ENCODE measurements around the gene PRPF31. TPM values are rescaled to one million over a fixed set of nuclear protein-coding genes. Genes with fewer than 3 reads are reported as not detected.
"Not testable (repeated sequence)": the region's sequence is repeated elsewhere in the genome, so short reads cannot be mapped to it uniquely, and the experiment has no call there.

Gene PRPF31, protein sequence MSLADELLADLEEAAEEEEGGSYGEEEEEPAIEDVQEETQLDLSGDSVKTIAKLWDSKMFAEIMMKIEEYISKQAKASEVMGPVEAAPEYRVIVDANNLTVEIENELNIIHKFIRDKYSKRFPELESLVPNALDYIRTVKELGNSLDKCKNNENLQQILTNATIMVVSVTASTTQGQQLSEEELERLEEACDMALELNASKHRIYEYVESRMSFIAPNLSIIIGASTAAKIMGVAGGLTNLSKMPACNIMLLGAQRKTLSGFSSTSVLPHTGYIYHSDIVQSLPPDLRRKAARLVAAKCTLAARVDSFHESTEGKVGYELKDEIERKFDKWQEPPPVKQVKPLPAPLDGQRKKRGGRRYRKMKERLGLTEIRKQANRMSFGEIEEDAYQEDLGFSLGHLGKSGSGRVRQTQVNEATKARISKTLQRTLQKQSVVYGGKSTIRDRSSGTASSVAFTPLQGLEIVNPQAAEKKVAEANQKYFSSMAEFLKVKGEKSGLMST
- 49.4 and 62.4 TPM in 2 replicates for total RNA-seq (2014; rRNA removed; shearing (Covaris generic))
- polyA plus RNA-seq (2015; cell fraction: cytosol; rRNA removed): 50.1 and 56.4 TPM in 2 replicates
- polyA plus RNA-seq (2015; cell fraction: nucleus; rRNA removed): 110 and 111 TPM in 2 replicates

DNA sequence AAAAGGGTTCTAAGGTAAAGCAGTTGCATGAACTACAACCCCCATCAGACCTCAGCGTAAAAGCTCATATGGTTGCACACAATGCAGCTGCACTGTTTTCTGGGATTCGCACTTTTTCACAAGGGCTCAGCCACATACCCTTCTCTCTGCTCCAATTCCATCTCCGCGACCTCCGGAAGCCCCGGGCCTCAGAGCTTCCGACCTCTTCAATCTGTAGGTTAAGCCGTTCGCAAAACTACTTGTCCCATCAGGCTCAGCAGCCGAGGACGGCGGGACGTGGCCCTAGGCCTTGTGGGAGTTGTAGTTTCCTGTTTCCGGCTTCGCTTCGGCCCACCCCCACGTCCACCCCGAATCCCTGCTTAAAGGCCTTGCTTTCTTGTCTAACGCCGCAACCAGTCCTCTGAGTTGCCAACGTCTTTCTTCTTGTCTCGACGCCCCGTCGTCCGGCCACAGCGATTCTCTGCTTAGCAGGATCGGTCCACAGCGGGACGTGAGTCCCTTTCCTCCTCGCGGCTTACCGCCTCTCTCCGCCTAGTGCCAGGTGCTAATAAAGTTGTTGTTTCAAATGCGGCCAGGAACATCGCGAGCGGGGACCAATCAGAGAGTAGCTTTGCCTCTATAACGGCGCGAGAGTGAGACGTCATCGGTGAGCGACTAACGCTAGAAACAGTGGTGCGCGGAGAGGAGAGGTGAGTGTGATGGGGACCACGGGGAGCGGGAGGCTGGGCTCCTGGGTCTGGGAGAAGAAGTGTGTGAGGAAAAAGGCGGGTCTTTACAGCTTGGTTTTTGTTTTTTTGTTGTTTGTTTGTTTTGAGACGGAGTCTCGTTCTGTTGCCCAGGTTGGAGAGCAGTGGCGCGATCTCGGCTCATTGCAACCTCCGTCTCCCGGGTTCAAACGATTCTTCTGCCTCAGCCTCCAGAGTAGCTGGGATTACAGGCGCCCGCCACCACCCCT, at the start of gene PRPF31, which contains the start of gene TFPT:
Gene PRPF31 (plus strand): TSS at position 646 of the 955 bp plus-strand sequence. CDS start 2,525 bp downstream, outside the sequence.
Gene TFPT (minus strand): TSS at position 549 of the 955 bp plus-strand sequence. CDS start 388 bp downstream, at position 161.
- in situ Hi-C loops (cut with HindIII; ENCODE audit: low pct_unique_long_range_greater_than_20kb, low sequenced_read_pairs): no loop called here
- DNase-seq (ENCODE audit: low read depth, low spot score): peak; percentile 98

DNA sequence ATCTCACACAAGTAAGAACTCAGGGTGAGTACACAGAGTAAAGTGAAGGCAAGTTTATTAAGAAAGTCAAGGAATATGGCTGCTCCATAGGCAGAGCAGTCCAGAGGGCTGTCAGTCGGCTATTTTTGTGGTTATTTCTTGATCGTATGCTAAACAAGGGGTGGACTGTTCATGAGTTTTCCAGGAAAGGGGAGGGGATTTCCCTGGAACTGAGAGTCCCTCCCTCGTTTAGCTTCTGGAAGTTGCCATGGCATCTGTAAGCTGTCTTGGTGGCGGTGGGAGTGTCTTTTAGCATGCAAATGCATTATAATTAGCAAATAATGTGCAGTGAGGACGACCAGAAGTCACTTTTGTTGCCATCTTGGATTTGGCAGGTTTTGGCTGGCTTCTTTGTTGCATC, 46.1 kb upstream of the PRPF31 start:
- DNase-seq (ENCODE audit: low read depth, low spot score): no peak
- in situ Hi-C loops (cut with HindIII; ENCODE audit: low pct_unique_long_range_greater_than_20kb, low sequenced_read_pairs): no loop called here

DNA sequence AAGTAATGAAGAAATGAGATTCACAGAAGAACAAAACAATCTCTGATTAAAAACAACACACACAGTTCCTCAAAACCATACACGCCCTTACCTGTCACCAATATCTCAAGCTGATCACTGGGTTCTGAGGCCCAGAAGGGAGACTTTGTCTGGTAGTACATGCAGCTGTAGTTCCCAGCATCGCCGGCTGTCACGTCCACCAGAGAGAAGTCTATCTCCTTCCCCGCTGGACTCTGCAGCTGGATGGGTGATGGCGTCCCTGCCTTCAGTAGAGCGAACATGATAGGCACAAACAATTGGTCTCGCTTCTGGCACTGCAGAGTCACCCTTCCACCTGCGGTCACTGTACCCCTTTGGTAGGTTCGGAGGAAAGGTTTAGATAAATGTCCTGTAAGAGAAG, 41.7 kb upstream of the PRPF31 start:
- no peak for DNase-seq (ENCODE audit: low read depth, low spot score)
- in situ Hi-C loops (cut with HindIII; ENCODE audit: low pct_unique_long_range_greater_than_20kb, low sequenced_read_pairs): no loop called here

DNA sequence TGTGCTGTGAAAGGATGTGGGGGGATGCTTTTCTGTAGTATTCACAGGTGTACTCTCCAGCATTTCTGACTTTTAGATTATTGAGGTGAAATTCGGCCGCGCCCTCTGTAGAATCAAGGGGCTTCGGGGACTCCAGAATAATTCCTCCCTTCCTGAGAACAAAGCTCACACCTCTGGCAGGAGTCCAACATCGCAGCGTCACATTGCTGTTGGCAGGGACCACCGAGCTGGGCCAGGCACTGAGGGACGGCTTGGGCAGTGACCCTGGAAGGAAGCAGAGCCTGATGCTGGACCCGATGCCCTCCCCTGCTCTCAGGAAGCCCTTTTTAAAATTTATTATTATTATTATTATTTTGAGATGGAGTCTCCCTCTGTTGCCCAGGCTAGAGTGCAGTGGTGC, 40.7 kb upstream of the PRPF31 start:
- in situ Hi-C loops (cut with HindIII; ENCODE audit: low pct_unique_long_range_greater_than_20kb, low sequenced_read_pairs): no loop called here

DNA sequence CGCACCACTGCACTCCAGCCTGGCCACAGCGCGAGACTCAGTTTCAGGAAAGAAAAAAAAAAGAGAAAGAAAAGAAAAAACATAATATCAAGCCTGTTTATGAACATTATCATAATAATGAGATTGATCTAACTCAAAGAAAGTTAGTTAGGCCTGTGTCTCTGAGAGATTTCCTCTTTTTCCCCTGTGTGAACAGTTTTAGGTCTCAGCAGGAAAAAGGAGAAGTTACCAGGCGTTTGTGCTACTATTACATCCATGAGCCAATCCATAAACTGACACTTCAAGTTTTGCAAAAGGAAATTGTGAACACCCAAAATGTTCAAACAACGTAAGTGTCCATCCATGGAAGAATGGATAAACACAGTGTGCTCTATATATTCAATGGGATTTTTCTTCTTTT, 38.2 kb upstream of the PRPF31 start:
- in situ Hi-C loops (cut with HindIII; ENCODE audit: low pct_unique_long_range_greater_than_20kb, low sequenced_read_pairs): no loop called here
- no peak for DNase-seq (ENCODE audit: low read depth, low spot score)

More for the DNA sequence above, 40.7 kb upstream of the PRPF31 start:
- DNase-seq (ENCODE audit: low read depth, low spot score): no peak

DNA sequence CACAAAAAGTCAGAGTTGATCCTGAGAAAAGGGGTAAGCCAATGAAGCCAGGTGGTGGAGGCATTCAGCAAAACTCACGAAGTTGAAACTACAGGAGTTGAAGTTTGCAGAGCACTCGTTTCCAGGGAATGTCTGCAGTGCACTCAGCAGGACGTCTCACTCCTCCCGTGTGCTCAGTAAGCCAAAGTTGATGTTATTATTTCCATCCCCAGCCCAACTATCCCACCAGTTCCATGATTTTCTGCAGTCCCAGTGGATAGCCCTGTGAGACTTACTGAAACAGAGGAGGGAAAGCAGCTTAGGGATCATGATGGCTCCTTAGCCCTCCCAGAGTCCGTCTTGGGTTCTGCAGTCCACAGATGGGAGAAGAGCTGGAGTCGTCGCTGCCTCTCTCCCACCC, 34.5 kb upstream of the PRPF31 start, which contains the start of gene TARM1:
Gene TARM1 (minus strand): TSS at position 334 of the 400 bp plus-strand sequence. CDS start 25 bp downstream, at position 309.
- DNase-seq (ENCODE audit: low read depth, low spot score): no peak
- in situ Hi-C loops (cut with HindIII; ENCODE audit: low pct_unique_long_range_greater_than_20kb, low sequenced_read_pairs): no loop called here

DNA sequence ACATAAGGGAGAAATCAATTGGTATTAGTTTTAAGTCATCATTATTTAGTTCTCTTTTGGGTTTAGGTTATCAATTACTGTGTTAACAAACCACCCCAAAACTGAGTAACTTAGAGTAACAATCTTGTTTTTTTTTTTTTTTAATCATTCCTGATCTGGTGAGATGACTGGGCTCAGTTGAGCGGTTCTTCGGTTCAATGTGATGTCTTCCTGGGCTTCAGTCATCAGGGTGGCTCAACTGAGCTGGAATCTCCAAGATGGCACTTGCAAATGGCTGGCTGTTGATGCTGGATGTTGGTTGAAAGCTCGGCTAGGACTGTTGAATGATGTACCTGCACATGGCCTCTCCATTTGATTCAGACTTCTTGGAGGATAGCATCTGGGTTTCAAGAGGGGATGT, 31.1 kb upstream of the PRPF31 start:
- DNase-seq (ENCODE audit: low read depth, low spot score): no peak
- in situ Hi-C loops (cut with HindIII; ENCODE audit: low pct_unique_long_range_greater_than_20kb, low sequenced_read_pairs): no loop called here

DNA sequence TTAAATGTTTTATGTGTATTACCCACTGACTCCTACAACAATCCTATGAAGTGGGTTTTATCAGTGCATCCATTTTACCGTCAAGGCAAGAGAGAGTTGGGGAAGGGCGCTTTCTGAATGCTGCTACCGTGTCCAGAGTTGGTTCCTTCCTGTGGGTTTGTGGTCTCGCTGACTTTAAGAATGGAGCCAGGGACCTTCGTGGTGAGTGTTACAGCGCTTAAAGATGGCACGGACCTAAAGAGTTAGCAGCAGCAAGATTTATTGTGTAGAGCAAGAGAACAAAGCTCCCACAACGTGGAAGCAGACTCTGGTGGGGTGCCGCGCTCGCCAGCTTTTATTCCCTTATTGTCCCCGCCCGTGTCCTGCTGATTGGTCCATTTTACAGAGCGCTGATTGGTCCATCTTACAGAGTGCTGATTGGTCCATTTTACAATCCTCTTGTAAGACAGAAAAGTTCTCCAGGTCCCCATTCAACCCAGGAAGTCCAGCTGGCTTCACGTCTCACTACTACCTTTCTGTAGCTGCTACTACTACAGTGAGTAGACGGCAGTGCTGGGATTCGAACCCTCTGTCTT, 21.0 kb upstream of the PRPF31 start:
- DNase-seq (ENCODE audit: low read depth, low spot score): no peak
- in situ Hi-C loops (cut with HindIII; ENCODE audit: low pct_unique_long_range_greater_than_20kb, low sequenced_read_pairs): no loop called here

DNA sequence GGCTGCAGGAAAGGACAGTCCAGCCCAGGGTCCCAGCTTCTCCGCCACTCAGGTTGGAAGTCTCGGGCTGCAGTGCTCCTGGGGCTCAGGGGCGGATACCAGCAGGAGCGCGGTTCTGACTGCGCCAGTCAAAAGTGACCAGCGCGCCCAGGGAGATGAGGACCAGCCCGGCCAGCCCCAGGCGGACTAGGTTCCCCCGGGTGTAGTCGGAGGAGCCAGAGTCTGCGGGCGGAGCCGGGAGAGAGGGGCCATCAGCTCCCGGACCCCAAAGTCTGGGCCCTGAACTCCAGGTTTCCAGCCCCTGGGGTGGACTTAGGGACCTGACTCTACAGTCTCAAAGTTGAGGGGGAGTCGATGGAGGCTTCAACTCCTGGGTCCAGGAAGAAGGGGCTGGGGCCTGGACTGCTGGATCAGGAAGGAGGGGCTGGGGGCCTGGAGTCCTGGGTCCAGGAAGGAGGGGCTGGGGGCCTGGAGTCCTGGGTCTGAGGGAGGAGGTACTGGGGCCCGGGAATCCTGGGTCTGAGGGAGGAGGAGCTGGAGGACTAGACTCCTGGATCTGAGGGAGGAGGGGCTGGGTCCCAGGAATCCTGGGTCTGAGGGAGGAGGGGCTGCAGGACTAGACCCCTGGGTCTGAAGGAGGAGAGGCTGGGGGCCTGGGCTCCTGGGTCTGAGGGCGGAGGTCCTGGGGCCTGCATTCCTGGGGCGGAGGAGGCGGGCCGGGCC, 20.3 kb upstream of the PRPF31 start:
- in situ Hi-C loops (cut with HindIII; ENCODE audit: low pct_unique_long_range_greater_than_20kb, low sequenced_read_pairs): no loop called here
- DNase-seq (ENCODE audit: low read depth, low spot score): no peak

DNA sequence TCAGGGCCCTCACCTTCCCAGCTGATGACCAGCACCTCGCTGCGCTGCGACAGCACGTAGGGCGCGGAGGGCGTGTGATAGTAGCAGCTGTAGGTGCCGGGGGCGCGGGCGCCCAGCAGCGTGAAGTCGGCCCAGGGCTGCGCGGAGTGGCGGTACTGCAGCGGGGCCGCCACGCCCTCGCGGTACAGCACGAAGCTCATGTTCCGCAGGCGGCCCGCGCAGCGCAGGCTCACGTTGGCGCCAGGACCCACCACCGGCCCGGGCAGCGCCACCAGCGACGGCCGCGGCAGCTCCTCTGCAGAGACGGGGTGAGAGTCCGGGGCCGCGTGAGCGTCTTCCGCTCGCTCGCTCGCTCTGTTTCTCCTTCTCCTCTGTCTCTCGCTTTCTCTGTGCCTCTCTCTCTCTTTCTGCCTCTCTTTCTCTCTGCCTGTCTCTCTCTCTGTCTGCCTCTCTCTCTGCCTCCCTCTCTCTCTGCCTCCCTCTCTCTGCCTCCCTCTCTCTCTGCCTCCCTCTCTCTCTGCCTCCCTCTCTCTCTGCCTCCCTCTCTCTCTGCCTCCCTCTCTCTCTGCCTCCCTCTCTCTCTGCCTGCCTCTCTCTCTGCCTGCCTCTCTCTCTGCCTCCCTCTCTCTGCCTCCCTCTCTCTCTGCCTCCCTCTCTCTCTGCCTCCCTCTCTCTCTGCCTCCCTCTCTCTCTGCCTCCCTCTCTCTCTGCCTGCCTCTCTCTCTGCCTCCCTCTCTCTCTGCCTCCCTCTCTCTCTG, 19.5 kb upstream of the PRPF31 start:
- DNase-seq (ENCODE audit: low read depth, low spot score); in situ Hi-C loops (cut with HindIII; ENCODE audit: low pct_unique_long_range_greater_than_20kb, low sequenced_read_pairs): not testable (repeated sequence)

DNA sequence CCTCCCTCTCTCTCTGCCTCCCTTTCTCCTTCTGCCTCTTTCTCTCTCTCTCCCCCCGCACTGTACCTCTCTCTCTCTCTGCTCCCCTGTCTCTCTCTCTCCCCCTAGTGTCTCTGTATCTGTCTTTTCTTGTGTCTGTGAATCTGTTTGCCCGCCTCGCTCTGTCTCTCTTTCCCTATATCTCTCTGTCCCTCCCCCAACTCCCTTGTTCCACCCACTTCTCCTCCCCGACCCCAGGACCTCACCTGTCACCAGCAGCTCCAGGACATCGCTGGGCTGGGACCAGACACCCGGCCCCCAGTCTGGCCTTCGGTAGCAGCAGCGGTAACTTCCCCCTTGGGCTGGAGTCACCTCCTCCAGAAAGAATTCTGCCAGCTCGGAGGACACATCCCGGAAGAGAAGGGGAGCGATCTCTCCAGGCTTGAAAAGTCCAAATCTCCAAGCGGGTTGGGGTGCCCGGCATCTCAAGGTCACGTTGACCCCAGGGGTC, 18.9 kb upstream of the PRPF31 start:
- in situ Hi-C loops (cut with HindIII; ENCODE audit: low pct_unique_long_range_greater_than_20kb, low sequenced_read_pairs): no loop called here
- DNase-seq (ENCODE audit: low read depth, low spot score): peak; percentile 36

DNA sequence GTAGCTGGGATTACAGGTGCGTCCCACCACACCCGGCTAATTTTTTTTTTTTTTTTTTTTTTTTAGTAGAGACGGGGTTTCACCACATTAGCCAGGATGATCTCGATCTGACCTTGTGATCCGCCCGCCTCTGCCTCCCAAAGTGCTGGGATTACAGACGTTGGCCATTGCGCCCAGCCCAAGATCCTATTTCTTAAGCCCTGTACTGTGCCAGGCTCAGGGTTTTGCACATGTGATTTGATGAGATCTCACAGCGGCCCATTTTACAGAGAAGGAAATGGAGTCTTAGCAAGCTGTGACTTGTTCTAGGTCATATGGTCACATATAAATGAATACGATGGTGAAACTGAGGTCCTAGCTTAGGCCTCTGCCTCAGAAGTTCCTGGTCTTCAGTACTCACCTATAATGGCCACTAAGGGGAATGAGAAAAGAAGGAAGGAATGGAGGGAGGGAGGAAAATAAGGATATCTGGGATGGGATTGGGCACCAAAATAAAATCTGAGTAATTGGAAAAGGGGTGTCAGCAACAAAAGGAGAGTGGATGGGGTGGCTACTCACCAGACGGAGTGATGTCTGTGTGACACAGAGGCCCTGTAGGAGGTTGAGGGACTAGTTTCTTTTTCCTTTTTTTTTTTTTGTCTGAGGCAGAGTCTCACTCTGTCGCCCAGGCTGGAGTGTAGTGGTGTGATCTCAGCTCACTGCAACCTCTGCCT, 16.2 kb upstream of the PRPF31 start:
- DNase-seq (ENCODE audit: low read depth, low spot score): no peak
- in situ Hi-C loops (cut with HindIII; ENCODE audit: low pct_unique_long_range_greater_than_20kb, low sequenced_read_pairs): no loop called here

DNA sequence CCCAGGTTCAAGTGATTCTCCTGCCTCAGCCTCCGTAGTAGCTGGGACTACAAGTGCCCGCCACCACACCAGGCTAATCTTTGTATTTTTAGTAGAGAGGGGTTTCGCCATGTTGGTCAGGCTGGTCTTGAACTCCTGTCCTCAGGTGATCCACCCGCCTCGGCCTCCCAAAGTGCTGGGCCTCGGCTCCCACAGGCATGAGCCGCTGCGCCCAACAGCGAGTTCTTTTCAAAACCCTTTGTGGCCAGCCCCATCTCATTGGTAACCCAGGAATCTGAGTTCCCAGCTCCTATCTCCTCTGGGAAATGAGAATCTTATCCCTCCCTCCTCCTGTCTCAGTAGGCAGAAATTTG, 15.7 kb upstream of the PRPF31 start:
- DNase-seq (ENCODE audit: low read depth, low spot score); in situ Hi-C loops (cut with HindIII; ENCODE audit: low pct_unique_long_range_greater_than_20kb, low sequenced_read_pairs): not testable (repeated sequence)

DNA sequence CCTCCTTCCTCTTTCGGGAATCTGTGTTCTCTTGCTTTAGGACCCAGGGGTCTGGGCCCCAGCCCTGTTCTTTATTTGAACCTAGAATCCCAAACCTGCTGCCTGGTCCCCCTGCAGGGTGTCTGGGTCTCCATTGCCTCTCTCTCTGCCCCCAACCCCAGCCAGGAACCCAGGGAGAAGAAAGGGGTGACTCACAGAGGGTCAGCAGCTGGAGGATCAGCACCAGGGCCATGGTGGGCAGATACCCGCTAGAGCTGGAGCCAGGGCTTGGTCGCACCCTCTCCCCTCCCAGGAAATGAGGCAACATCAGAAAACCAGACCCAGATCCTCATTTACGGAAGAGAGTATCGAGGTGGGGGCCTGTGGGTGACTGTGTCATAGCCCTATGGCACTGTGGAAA, 15.0 kb upstream of the PRPF31 start, which contains the start of gene OSCAR:
Gene OSCAR (minus strand): TSS at position 243 of the 400 bp plus-strand sequence. CDS start 11 bp downstream, at position 232.
- DNase-seq (ENCODE audit: low read depth, low spot score): no peak
- in situ Hi-C loops (cut with HindIII; ENCODE audit: low pct_unique_long_range_greater_than_20kb, low sequenced_read_pairs): no loop called here

DNA sequence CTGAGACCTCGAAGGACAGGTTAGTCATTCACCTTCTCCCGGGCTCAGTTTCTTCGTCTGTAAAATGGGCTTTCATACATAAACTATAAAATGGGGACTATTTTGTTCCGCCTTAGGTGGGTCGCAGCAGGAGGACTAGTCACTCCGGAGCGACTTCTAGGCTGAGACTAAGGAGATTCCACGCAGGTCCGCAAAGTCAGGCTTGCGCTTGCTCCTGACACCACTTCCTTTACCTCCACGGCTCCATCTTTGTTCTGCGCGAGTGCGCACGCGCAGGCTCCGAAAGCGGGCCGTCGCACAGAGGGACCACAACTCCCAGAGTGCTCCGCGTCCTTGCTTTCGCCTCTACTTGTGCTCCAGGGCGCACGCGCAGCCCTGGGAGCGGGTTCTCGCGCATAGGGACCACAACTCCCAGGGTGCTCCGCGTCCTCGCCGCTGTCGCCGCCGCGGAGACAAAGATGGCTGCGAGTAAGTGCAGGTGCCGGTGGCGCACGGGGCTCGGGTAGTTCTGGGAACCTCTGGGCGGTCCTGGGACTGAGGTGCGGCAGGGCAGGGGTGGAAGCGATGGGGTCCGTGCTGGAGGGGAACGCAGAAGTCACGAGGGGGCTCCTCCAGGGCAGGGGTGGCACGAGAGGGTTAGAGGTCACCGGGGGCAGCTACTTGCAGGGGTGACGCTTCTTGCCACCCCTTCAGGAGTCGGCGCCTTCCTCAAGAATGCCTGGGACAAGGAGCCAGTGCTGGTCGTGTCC, 13.0 kb upstream of the PRPF31 start, which contains the start of gene NDUFA3:
Gene NDUFA3 (plus strand): TSS at position 435 of the 749 bp plus-strand sequence. CDS start 24 bp downstream, at position 459.
- in situ Hi-C loops (cut with HindIII; ENCODE audit: low pct_unique_long_range_greater_than_20kb, low sequenced_read_pairs): no loop called here
- DNase-seq (ENCODE audit: low read depth, low spot score): peak; percentile 98
